Measurements from ENCODE around the gene ARHGAP27.

Gene ARHGAP27

DNA sequence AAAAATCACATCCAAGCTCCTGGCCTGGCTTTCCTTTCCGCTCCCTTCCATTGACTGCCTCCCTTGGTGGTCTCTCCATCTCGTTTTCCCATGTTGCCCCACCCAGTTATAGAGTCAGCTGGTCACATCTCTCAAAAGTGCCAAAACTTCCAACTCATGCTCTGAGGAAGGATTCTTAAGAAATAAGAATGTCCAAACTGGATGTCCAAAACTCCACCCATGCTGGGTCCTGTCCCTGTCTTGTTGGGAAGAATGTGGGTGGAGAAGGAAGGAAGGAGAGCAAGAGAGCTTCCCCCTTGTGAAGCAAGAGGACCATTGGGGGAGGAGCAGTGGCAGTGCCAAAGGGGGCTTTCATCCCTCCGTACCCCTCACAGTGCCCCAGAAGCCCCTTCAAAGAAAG is 71.2 kb downstream of the ARHGAP27 start:
- no peak for TF ChIP-seq ZNF8 (CRISPR knock-in tag; IDR thresholded peaks at IDR 0.05)
- no peak for TF ChIP-seq ESRRG (CRISPR knock-in tag; IDR thresholded peaks at IDR 0.05)
- TF ChIP-seq, protein P1, sequence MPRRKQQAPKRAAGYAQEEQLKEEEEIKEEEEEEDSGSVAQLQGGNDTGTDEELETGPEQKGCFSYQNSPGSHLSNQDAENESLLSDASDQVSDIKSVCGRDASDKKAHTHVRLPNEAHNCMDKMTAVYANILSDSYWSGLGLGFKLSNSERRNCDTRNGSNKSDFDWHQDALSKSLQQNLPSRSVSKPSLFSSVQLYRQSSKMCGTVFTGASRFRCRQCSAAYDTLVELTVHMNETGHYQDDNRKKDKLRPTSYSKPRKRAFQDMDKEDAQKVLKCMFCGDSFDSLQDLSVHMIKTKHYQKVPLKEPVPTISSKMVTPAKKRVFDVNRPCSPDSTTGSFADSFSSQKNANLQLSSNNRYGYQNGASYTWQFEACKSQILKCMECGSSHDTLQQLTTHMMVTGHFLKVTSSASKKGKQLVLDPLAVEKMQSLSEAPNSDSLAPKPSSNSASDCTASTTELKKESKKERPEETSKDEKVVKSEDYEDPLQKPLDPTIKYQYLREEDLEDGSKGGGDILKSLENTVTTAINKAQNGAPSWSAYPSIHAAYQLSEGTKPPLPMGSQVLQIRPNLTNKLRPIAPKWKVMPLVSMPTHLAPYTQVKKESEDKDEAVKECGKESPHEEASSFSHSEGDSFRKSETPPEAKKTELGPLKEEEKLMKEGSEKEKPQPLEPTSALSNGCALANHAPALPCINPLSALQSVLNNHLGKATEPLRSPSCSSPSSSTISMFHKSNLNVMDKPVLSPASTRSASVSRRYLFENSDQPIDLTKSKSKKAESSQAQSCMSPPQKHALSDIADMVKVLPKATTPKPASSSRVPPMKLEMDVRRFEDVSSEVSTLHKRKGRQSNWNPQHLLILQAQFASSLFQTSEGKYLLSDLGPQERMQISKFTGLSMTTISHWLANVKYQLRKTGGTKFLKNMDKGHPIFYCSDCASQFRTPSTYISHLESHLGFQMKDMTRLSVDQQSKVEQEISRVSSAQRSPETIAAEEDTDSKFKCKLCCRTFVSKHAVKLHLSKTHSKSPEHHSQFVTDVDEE (CRISPR knock-in tag; IDR thresholded peaks at IDR 0.05), result no peak
- TF ChIP-seq ZFP30 (CRISPR knock-in tag; IDR thresholded peaks at IDR 0.05), result no peak
- TF ChIP-seq, protein P2, sequence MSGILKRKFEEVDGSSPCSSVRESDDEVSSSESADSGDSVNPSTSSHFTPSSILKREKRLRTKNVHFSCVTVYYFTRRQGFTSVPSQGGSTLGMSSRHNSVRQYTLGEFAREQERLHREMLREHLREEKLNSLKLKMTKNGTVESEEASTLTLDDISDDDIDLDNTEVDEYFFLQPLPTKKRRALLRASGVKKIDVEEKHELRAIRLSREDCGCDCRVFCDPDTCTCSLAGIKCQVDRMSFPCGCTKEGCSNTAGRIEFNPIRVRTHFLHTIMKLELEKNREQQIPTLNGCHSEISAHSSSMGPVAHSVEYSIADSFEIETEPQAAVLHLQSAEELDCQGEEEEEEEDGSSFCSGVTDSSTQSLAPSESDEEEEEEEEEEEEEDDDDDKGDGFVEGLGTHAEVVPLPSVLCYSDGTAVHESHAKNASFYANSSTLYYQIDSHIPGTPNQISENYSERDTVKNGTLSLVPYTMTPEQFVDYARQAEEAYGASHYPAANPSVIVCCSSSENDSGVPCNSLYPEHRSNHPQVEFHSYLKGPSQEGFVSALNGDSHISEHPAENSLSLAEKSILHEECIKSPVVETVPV (CRISPR knock-in tag; IDR thresholded peaks at IDR 0.05), result no peak
- TF ChIP-seq ZC3H10 (CRISPR knock-in tag; IDR thresholded peaks at IDR 0.05), result no peak
- no peak for TF ChIP-seq OSR1 (CRISPR knock-in tag; IDR thresholded peaks at IDR 0.05)
- no peak for TF ChIP-seq ISL1 (CRISPR knock-in tag; IDR thresholded peaks at IDR 0.05)
- TF ChIP-seq BACH2 (CRISPR knock-in tag; IDR thresholded peaks at IDR 0.05; ENCODE audit: borderline replicate concordance), result no peak
- TF ChIP-seq ARNTL (CRISPR knock-in tag; IDR thresholded peaks at IDR 0.05; ENCODE audit: borderline replicate concordance, low read depth), result no peak
- no peak for TF ChIP-seq GLIS3 (CRISPR knock-in tag; IDR thresholded peaks at IDR 0.05)
- TF ChIP-seq SNAI2 (CRISPR knock-in tag; IDR thresholded peaks at IDR 0.05), result no peak
- no peak for TF ChIP-seq RARB (CRISPR knock-in tag; IDR thresholded peaks at IDR 0.05)
- TF ChIP-seq, protein P3, sequence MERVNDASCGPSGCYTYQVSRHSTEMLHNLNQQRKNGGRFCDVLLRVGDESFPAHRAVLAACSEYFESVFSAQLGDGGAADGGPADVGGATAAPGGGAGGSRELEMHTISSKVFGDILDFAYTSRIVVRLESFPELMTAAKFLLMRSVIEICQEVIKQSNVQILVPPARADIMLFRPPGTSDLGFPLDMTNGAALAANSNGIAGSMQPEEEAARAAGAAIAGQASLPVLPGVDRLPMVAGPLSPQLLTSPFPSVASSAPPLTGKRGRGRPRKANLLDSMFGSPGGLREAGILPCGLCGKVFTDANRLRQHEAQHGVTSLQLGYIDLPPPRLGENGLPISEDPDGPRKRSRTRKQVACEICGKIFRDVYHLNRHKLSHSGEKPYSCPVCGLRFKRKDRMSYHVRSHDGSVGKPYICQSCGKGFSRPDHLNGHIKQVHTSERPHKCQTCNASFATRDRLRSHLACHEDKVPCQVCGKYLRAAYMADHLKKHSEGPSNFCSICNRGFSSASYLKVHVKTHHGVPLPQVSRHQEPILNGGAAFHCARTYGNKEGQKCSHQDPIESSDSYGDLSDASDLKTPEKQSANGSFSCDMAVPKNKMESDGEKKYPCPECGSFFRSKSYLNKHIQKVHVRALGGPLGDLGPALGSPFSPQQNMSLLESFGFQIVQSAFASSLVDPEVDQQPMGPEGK (CRISPR knock-in tag; IDR thresholded peaks at IDR 0.05; ENCODE audit: borderline replicate concordance), result no peak
- TF ChIP-seq TCF4 (CRISPR knock-in tag; IDR thresholded peaks at IDR 0.05; ENCODE audit: borderline replicate concordance), result no peak
- TF ChIP-seq, protein P4, sequence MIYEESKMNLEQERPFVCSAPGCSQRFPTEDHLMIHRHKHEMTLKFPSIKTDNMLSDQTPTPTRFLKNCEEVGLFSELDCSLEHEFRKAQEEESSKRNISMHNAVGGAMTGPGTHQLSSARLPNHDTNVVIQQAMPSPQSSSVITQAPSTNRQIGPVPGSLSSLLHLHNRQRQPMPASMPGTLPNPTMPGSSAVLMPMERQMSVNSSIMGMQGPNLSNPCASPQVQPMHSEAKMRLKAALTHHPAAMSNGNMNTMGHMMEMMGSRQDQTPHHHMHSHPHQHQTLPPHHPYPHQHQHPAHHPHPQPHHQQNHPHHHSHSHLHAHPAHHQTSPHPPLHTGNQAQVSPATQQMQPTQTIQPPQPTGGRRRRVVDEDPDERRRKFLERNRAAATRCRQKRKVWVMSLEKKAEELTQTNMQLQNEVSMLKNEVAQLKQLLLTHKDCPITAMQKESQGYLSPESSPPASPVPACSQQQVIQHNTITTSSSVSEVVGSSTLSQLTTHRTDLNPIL (CRISPR knock-in tag; IDR thresholded peaks at IDR 0.05; ENCODE audit: low read depth), result no peak
- TF ChIP-seq CSDC2 (CRISPR knock-in tag; IDR thresholded peaks at IDR 0.05), result no peak
- no peak for TF ChIP-seq TOX (CRISPR knock-in tag; IDR thresholded peaks at IDR 0.05; ENCODE audit: borderline replicate concordance)
- ATAC-seq, result no peak

DNA sequence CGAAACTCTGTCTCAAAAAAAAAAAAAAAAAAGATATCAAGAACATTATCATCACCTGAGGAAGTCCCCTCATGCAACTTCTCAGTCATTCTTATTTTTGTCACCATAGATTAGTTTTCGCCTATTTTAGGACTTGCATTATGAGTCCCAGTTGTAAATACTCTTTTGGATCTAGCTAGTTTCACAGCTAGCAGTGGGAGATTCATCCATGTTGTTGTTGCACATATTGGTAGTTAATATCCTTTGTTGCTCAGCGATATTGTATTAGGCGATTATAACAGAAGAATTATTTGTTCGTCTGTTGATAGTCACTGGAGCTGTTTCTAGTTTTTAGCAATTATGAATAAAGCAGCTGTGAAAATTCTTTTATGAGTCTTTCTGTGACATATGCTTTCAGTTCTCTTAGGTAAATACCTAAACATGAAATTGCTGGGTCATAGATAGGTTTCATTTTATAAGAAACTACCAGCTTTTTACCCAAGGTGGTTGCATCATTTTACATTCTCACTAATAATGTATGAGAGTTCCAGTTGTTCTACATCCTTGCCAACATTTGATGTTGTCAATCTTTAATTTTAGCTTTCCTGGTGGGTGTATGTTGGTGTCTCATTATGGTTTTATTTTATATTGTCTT is 75.2 kb downstream of the ARHGAP27 start:
- no peak for ATAC-seq
- TF ChIP-seq ZFP3 (CRISPR knock-in tag; IDR thresholded peaks at IDR 0.05) (no peak), ZC3H10 (CRISPR knock-in tag; IDR thresholded peaks at IDR 0.05) (no peak), PPARA (CRISPR knock-in tag; IDR thresholded peaks at IDR 0.05; ENCODE audit: borderline replicate concordance) (no peak), GLIS3 (CRISPR knock-in tag; IDR thresholded peaks at IDR 0.05) (no peak), ZNF565 (CRISPR knock-in tag; conservative IDR thresholded peaks at IDR 0.05; ENCODE audit: low read depth) (no peak), SNAI2 (CRISPR knock-in tag; IDR thresholded peaks at IDR 0.05) (no peak), ARNTL (CRISPR knock-in tag; IDR thresholded peaks at IDR 0.05; ENCODE audit: borderline replicate concordance, low read depth) (no peak)
- TF ChIP-seq, protein P2 (CRISPR knock-in tag; IDR thresholded peaks at IDR 0.05), result no peak

DNA sequence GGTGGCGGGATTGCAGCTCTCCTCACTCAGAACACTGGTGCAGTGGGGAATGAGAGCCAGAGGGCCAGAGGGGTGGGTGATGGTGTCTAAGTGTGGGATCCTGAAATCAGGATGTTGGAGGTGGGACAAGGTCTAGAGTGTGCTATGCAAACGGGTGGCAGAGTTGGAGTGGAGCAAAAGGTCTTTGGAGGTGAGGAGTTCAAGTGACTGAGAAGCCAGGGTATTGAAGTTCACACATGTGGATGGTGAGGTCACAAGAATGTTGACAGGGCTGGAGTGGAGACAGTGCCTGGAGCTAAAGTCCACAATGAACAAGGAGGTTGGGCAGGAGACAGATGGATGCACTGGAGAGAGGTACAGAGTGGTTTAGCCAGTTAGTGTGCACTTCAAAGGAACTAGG is 77.6 kb downstream of the ARHGAP27 start:
- ATAC-seq, result no peak; the same call in 2 of the 3 replicates
- no peak for TF ChIP-seq ZFP3 (CRISPR knock-in tag; IDR thresholded peaks at IDR 0.05)
- TF ChIP-seq, protein P4 (CRISPR knock-in tag; IDR thresholded peaks at IDR 0.05; ENCODE audit: low read depth), result no peak
- TF ChIP-seq, protein P2 (CRISPR knock-in tag; IDR thresholded peaks at IDR 0.05), result no peak
- no peak for TF ChIP-seq ZC3H10 (CRISPR knock-in tag; IDR thresholded peaks at IDR 0.05)
- TF ChIP-seq, protein P3 (CRISPR knock-in tag; IDR thresholded peaks at IDR 0.05; ENCODE audit: borderline replicate concordance), result no peak
- no peak for TF ChIP-seq TOX (CRISPR knock-in tag; IDR thresholded peaks at IDR 0.05; ENCODE audit: borderline replicate concordance)
- no peak for TF ChIP-seq TCF4 (CRISPR knock-in tag; IDR thresholded peaks at IDR 0.05; ENCODE audit: borderline replicate concordance)
- TF ChIP-seq ISL1 (CRISPR knock-in tag; IDR thresholded peaks at IDR 0.05), result no peak
- TF ChIP-seq PPARA (CRISPR knock-in tag; IDR thresholded peaks at IDR 0.05; ENCODE audit: borderline replicate concordance), result no peak
- no peak for TF ChIP-seq OSR1 (CRISPR knock-in tag; IDR thresholded peaks at IDR 0.05)
